Measurements from ENCODE around the gene CDH15.

DNA sequence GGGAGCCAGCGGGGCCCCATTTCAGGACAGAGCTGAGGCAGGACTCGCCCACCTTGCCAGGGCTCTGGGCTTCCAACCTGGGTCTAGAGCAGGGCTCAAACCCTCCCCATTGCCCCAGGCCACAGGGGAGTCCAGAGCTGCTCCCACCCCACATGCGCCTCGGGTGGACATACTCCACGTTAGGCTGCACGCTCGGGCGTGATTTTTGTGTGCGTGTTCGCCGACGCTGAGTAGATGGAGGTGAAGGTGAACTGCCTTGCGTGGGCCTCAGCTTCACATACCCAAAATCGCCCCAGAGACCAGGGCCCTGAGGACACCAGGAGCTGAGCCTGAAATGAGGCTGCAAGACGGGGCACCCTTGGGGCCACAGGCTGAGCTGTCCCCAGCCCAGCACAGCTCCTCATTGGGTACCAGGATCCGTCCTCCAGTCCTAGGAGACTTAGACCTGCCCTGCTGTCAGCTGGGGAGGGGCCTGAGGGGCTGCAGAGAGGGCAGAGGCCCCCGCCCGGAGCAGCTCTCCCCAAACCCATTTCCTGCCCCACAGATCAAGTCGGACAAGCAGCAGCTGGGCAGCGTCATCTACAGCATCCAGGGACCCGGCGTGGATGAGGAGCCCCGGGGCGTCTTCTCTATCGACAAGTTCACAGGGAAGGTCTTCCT lies 8.2 kb downstream of the CDH15 start:
- TF ChIP-seq YY1 (IDR thresholded peaks at IDR 0.05; ENCODE audit: insufficient read depth, insufficient read length) (no peak), ZNF274 (IDR thresholded peaks at IDR 0.05; ENCODE audit: low read depth, low read length) (no peak), SUZ12 (IDR thresholded peaks at IDR 0.05; ENCODE audit: extremely low read depth, insufficient read depth, insufficient read length) (no peak)

All from NT2/D1 (cell line).